Fibroblast of skin of right biceps (primary cell): ENCODE measurements around the gene TNS3.
A peak's percentile ranks its signal among the peaks of the same experiment; 100 is the strongest.

ENCODE experiments used
- DNase-seq: peaks from one replicate; pipeline ENCODE4 v3.0.0-alpha.2; 2013

TNS3 gene

DNA sequence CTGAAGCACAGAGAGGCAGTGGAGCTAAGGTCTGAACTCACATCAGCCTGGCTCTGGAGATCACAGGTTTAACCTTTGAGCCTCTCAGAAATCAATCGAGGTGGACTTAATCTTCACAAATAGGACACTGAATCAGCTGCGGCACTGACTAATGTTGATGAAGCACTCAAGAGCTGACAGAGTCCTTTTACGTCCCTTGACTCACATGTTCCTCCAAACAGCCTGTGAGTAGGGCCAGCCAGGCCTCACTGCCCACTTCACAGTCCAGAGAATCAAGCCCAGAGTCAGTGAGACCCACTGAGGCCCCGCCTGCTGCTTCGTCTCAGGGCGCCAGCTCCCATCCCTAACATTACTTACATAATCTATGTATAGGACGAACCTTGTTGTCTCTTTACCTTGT lies 63.1 kb downstream of the TNS3 start:
- DNase-seq, result peak; percentile 30

DNA sequence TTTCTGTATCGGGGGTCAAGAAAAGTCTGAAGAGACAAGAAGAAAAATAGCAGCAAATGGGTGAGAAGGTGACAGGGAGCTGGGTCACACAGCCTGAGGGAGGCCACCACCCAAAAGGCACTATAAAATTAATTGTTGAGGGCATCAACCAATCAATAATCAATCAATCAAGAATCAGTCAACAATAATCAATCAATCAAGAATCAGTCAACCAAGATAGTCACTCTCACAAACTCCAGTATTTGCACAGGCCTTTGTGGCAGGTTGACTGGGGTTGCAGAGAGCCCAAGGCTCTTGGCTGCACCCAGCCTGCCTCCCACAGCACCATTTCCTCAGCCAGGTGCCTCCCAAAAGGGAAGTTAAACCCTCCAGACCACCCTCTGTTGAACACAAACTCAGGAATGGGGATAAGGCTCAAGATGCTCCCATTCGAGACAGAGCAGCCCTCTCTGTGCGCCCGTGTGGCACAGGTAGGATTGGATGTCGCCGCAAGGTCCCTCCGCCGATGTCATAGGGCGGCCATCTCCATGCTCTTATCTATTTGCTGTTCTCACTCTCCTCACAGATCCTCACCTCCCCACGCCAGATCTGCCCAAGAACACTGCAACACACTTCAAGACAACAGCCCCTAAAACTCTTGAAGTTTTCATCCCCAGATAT lies 64.0 kb downstream of the TNS3 start:
- DNase-seq, result no peak

DNA sequence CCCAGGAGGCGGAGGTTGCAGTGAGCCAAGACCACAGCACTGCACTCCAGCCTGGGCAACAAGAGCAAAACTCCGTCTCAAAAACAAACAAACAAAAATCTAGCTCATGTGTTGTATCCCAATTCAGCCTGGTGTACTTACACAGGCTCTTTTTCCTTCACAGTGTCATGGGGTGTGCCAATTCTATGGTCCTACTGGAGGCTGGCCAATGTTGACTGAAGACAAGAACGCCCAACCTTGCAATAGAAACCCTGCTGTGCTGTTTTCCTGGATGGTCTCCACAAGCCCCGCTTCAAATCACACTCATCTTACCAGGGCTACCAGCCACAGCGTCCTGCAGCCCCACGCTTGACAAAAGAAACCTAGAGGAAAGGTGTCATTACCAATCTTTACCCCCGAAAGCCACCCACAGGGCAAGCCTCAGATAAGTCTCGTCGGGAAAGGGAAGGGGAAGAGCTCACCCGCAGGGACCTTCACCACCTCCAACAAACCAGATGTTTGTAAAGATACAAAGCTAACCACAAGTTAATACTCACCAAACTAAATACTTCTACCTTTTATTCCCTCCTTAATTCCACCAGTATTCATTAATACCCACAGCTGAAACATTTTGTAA lies 64.8 kb downstream of the TNS3 start:
- no peak for DNase-seq

DNA sequence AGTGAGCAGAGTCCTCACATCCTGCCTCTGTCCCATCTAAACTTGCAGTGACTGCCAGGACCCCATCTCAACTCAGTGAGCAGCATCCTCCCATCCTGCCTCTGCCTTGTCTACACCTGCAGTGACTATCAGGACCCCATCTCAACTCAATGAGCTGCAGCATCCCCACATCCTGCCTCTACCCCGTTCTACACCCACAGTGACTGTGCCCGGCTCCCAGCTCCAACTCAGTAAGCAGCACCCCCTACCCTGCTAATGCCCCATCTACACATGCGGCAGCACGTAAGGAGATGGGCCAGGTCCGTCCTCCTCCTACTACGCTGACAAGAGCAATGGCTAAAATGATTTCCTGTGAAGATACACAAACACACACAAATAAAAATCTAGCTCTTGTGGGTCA lies 65.5 kb downstream of the TNS3 start:
- no peak for DNase-seq

DNA sequence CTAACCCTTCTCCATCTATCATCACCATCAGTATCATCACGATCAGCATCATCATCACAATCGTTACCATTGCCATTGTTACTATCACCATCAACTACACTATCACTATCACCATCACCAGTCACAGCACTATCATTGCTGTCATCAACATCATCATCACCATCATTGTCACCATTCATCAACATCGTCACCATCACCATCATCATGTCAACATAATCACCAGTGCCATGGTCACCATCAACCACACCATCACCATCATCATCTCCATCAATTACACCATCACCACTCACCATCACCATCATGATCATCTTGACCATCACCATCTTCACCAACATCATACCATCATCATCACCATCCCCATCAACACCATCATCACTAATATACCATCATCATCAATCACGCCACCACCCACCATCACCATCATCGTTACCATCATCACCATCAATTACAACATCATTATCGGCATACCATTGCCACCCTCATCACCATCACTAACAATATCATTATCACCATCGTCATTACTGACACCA lies 66.5 kb downstream of the TNS3 start:
- DNase-seq, result no peak

DNA sequence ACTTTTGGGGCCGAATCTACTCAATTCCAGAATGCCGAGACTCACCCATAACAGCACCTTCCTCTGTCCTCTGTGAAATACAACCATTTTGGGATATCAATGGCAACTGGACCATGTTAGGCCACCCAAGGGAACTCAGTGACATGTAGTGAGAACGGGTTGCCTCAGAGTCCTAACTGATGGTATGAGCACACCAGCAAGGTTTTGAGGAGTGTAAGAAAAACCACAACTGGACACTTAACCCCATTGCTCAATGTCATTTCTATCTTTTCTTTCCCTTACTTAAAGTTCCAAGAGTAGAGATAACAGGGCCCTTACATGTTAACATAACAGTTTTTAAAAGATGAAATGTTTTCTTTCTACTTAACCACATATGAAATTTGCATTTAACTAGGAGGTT lies 67.1 kb downstream of the TNS3 start:
- DNase-seq, result no peak

DNA sequence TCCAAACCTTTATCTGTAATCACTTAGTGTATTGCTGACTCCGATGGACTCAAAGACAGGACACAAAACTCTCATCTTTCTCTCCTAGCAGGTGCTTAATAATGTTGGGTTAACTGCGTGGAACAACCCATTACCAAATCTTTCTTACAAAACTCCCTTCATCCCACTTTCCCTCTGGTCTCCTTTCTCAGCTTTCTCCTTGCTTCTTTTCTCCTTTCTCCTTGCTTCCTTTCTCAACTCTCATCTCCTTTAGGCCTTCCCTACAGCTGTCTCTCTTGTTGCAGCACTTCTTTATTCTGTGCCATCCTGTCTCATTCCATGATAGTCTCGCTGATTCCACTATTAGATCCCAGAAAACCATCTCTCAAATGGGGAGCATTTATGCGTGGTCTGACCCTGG lies 67.5 kb downstream of the TNS3 start:
- no peak for DNase-seq

DNA sequence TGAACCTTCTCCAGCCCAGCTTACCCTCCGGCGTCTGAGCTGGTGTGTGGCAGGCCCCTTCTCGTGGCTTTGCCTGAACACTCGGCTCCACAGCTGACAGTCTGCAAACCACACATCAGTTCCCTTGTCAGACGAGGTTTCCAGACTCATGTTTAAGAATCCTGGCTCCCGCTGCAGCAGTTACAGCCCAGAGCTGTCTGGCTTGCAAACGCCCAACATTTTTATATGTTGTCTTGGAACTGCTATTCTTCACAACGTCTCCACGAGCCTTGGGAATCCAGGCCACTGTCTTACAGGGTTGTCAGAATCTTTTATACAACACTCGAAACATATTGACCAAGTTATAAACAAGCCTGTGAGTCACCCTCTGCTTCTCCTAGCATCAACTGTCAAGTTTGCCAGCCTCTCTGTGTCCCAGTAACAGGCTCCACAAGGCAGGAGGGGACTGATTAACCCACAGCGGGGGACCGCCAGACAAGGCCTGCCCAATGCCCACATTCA lies 68.1 kb downstream of the TNS3 start:
- peak; percentile 85 for DNase-seq

DNA sequence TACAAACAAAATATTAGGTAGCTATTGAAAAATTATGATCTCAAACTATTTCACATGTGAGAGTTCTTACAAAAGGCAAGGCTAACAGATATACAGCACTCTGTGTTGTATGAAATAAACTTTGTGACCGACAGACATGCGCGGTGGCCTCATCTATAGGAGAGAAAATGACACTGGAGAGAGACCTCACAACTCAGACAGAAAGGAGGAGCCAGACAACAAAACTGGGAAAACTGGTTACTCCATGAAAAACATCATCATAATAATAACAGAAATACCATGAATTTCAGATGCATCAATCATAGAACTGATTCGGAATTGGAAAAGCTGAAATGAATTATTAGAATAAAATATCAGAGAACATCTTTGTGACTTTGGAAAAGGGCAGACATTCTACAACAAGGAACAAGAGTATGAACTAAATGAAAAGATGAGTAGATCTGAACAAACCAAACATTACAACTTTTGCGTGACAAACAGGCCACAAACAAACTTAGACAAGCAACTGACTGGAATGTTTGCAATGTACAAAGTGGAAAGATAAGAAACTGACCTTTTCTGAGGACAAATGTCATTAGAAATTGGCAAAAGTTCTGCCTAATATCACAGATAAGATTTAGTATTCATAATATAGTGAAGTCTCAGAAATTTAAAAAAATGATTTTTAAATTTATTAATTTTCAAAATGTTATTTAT lies 69.3 kb downstream of the TNS3 start:
- DNase-seq, result no peak

DNA sequence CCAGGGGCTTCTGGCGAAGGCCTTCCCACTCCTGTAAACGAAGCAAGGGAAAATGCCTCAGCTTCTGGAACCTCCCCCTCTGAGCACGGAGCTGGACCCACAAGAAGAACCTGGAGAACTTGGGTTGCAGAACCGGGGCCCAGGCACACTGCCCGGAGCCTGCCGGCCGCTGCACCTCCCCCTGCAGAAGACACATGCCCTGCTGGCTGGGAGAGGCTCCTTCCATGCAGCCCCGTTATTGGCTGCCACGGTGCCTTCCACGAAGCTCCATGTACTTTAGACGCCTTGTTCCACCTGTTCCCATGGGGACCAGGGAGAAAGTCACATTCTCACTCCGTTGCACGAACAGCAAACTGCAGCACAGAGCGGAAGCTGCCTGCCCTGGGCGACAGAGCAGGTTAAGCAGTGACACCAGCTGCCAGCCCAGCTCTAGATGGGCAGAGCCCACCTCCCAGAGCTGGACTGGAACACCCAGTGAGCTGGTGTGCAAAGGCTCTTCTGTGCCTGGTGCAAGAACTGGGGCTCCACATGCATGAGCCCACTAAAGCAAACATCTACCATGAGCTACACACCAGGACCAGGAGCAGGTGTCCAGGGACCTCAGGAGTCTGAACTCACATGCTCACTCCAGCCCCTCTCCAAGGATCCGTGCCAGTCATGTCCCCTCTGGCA lies 70.1 kb downstream of the TNS3 start:
- DNase-seq, result no peak

DNA sequence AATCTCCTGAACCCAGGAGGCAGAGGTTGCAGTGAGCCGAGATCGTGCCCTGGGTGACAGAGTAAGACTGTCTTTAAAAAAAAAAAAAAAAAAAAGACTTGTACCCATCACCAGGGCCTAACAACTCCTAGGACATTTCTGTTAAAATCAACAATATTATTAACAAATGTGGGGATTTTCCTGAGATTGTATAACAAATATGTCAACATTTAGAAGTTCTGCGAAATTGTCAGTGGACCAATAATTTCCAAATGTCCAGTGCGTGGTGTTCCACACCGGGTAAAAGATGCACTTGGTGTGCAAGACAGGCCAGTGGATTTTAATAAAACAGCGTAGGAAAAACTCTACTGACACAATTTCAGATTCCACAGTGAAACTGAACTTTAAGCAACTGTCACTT lies 71.1 kb downstream of the TNS3 start:
- no peak for DNase-seq

DNA sequence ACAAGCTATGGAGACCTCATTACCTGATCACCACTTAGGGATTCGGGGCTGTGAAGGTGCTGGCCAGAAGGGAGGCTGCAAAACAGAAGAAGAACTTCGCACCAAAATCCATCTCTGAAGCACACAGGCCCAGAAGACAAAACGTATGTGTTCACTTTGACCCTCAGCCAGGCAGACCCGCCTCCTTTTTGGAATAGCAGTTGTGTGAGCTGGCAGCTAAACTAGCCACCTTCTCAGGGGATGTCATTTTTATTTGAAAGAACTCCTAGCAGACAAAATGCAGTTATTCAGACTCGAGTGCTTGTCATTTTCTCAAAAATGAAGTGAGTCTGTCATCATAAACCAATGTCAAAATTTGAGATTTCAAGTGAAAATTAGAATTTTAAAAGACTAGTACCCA lies 71.7 kb downstream of the TNS3 start:
- peak; percentile 35 for DNase-seq

DNA sequence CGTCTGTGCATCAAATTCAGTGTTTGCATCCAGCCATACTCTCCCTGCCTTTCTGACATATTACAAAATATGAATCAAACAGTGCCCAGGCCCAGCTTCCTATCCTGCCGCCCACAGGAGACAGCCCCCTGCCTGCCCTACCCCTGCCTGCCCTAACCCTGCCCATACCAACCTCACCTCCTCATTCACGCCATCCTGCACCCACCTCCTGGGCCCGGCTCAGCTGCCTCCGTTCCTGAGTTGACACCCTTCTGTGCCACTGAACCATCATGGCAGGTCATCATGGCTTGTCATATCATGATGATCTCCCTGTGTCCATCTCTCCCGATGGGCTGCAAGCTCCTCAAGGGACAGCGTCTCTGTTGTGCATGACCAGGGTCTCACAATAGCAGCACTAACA lies 72.3 kb downstream of the TNS3 start:
- no peak for DNase-seq

DNA sequence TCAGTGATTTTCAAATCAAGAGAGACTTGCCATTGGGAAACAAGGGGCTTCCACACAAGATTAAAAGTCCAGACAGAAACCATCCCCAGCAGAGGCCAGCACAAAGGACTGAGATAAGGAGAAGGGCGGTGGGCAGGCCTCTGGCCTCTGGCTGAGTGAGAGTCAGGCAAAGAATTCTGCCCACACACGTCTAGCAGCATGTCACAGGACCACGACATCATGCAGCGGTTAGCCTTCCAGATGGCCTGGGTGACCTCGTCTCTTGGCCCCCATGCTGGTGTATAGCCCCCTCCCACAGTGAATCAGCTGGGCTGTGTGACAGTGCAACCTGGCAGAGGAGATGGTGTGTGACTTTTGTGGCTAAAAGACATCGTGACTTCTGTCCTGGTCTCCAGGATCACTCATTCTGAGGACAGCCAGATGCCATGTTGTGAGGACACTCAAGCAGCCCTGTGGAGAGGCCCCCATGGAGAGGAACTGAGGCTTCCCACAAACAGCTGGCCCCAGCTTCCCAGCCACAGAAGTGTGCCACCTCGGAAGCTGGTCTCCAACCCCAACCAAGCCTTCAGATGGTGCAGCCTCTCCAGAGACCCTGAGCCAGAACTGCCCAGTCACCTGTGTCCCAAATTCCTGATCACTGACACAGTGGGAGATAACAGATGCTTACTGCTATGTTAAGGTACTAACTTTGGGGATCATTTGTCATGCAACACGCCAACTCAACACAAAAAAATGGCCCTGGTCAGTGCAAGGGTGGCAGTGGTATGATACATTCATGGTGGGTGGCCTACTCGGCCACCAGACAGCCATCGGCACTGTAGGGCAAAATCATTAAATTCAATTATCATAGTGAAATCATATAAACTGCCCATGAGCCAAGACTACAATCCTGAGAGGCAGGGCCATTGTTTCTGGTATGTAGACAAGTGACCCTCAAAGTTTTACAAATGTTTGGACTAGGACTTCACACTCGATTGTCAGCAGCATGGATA lies 73.2 kb downstream of the TNS3 start:
- no peak for DNase-seq

DNA sequence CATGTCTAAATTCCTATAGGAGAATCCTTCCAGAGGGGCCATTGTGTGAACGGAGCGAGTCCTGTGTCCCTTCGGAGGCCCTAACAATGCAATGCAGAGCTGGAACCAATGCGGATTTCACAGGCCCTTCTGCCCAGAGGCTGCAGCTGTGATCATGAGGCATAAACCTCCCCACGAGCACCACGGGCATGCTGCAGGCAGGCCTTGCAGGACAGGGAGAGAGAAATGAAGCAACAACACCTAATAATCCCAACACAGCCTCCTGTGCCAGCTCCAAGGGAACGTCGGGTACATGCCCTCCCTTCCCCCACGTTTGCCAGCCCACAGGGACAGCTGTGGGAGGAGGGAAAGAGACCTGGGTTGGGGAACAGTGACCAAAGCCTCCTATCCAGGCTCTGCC lies 74.4 kb downstream of the TNS3 start:
- no peak for DNase-seq

DNA sequence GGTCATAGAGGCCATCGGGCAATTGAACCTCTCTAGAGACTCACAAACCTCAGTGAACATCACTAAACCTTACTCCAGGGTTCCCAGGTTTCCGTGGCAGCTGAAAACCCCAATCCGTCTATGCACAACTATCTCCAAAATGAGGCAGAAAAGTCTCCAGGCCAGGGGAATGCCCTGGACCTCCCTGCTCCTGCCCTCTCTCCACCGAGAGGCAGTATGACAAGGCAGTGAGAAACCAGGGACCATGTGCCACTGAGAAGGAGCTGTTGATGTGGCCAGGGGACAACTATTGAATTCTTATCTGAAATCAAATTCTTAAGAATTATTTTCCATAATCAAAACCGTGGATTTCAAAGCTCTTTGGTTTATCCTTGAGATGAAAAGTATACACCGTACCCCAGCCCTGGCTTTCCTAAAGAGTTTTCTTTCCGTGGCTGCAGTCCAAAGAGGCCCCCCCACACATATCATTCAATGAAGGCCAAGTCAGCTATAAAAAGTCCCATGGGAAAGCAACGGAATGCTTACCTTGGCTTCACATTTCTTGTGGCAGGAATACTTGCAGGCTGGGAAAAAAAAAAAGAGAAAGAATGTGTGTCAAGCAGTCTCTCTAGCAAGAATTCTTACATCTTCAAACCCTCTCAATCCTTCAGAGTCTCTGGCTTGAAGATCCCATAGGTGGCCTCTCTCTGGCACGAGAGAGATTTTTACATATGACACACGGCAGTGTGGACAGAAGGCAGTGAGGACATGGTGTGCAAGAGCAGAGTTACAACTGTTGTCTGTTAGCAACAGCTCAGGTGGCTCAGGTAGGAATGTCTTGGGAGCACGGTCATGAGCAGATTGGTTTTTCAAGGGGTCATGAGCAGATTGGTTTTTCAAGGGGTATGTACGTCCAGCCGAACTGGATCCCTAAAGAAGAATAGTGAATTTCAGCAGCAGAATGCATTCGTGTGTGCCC lies 75.2 kb downstream of the TNS3 start:
- peak; percentile 96 for DNase-seq

DNA sequence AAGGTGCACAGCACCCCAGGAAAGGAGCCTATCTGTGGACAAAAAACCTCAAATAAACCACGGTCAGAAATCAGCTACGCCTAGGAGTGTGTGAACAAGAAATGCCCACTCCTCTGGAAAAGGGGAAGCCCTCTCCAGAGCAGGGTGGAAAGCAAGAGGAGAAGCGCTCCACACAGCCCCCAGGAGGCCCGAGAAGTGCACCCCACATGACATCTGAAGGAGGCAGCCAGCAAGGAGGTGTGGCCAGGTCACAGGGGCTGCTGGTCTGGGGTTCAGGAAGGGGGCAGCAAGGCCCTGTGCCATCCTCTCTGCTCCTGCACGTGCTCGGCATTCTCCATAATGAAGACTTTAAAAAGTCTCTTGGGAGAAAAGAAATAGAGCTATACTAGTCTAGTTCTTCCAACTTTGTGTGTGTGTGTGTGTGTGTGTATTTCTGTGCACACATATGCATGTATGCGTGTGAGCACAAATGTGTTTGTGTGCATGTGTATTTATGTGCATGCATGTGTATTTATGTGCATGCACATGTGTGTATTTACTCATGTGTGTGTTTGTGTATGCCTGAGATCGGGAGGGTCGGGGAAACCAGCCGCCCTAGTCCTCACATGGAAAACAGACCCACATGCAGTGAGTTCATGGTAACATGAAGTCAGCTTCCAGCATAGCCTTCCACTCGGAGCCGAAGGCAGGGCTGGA lies 76.5 kb downstream of the TNS3 start:
- no peak for DNase-seq

DNA sequence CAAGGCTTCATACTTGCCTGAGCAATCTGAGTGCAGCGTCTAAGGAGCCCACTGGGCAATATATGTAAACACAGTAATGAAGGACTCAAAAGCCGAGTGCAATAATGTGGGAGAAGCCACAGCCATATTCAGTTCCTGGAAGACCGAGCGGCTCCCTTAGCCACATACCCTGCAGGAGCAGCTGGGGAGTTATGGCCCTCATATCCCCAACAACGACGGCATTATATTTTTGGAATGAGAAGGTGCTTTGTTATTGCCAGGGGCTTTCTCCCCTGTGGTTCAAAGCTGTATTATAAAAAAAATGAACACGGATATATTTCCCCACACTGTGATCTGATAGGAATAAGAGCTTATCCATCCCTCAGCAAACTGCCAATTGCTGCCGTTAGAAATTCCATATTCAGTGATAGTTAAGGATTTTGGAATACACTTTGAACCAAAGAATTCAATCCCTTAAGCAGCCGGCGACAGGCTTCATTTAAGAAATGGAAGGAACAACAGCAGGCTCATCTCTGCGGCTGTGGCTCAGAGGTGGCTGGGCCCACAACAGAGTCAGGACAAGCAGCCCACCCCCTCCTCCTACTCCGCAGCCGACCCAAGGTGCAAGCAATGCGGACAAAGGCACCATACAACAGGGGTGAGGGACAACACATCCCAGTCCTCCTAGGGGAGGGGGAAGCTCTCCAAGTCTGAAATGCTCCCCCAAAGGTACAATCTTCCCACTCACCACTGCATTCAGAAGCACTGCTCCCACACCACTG lies 77.2 kb downstream of the TNS3 start:
- DNase-seq, result no peak

DNA sequence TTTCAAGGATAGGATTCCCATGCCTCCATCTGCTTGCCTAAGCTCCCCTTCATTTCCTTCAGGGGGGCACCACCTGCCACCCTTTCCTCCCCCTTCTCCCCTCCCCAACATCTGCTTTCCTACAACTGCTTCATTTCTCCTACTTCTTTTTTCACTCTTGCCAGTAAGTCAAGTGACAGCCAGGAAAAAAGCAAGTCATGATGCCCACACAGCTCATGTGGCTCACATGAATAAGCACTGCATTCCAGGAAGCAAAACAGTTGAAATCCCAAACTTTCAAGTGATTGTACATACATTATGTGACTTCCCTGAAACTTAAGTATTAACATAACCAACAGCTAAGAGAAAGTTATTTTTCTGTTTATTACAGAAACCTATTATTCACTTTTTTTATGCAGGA lies 78.6 kb downstream of the TNS3 start:
- DNase-seq, result peak; percentile 58
